HEK293T (cell line): Measurements from ENCODE around the gene CDH8.

Experiments used
- ARNT ChIP-seq: fragments of 450-650 bp; IDR thresholded peaks from 2 replicates; pipeline ENCODE4 v1.6.1; 2017; ENCODE audit warnings: mild to moderate bottlenecking
- BHLHE40 ChIP-seq: fragments of 450-650 bp; IDR thresholded peaks from 2 replicates; pipeline ENCODE4 v1.6.1; 2016; ENCODE audit warnings: mild to moderate bottlenecking, moderate library complexity, borderline replicate concordance
- ELF4 ChIP-seq: fragments of 450-650 bp; IDR thresholded peaks from 2 replicates; pipeline ENCODE4 v1.6.1; 2017; ENCODE audit warnings: antibody characterized with exemption
- FOXA1 ChIP-seq: fragments of 450-650 bp; IDR thresholded peaks from 2 replicates; pipeline ENCODE4 v1.6.1; 2016; ENCODE audit warnings: mild to moderate bottlenecking
- FOXM1 ChIP-seq: fragments of 450-650 bp; IDR thresholded peaks from 2 replicates; pipeline ENCODE4 v1.6.1; 2017; ENCODE audit warnings: mild to moderate bottlenecking, borderline replicate concordance
- SP1 ChIP-seq: fragments of 450-650 bp; IDR thresholded peaks from 2 replicates; pipeline ENCODE4 v1.6.1; 2017
- TARDBP ChIP-seq: fragments of 450-650 bp; IDR thresholded peaks from 2 replicates; pipeline ENCODE4 v1.6.1; 2016

DNA sequence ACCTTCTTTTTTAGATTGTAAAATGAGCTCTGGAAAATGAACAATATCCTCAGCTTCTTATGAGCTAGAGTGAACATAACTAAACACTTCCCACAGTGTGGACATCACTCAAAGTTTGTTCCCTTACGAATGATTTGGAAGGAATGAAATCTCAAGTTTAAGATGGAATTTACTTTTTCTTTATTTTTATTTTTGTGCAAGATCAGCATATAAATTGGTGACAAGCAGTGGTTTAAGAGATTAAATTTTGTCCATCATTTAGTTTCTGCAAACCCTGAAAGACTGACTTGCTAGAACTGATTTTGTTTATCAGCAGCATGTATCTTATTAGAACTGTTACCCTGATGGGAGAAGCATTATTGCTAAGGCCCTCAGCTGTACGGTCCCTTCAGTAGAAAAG lies 420.1 kb downstream of the CDH8 start:
- no peak for TF ChIP-seq SP1
- TF ChIP-seq BHLHE40 = no peak
- no peak for TF ChIP-seq TARDBP
- no peak for TF ChIP-seq FOXM1
- no peak for TF ChIP-seq ELF4
- TF ChIP-seq ARNT = no peak
- no peak for TF ChIP-seq FOXA1
